Measurements from ENCODE around the gene UBXN10. TPM values are rescaled to one million over a fixed set of nuclear protein-coding genes. Genes with fewer than 3 reads are reported as not detected.

The UBXN10 gene
- total RNA-seq, 1 experiment from 2014 or later = 0.73 TPM

DNA sequence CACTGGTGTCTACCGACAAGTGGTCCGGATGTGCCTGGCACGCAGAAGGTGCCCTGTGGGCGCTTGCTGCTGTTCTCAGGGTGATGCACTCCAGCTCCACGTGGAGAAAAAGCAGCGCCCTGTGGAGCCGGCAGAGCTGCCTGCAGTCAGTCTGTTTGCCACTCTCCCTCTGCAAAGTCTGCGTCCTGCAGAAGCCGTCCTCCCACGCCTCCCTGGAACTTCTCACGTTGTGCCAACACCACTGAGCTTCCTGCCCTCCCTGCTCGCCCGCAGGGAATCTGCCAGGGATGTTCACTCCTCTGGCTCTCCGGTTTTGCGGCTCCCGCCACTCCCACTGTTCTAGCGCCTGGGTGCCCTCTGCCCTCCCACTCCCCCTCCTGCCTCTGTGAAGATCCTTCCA, 19.8 kb upstream of the UBXN10 start:
- DNase-seq = no peak
- H3K4me3 ChIP-seq (ENCODE audit: insufficient read depth, low read depth, low read length) = no peak overlapping the region
- no peaks in the 10 kb centered on the region for H3K36me3 ChIP-seq (replicated peaks; ENCODE audit: control insufficient read depth, insufficient read depth, low read length)
- no peaks in the 10 kb centered on the region for H3K27me3 ChIP-seq (ENCODE audit: control insufficient read depth, insufficient read depth, low read length)

DNA sequence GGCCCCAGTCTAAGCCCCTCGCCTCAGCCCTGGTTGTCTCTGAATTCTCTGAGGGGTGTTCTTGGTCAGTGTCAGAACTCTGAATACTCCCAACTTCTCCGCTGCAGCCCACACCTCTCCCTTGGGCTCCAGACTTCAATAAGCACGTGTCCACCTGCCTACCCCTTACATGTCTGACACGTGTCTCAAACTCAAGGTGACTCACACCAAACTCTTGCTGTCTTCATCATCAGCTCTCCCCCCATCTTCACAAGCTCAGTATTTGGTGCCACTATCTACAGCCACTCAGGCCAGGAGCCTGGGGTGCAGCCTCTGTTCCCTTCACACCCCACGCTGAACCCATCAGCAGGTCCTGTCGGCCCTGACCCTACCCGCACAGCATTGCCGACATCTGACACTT, 18.8 kb upstream of the UBXN10 start:
- DNase-seq = no peak
- Histone ChIP-seq H3K4me3 (ENCODE audit: insufficient read depth, low read depth, low read length) (no peak overlapping the region), H3K36me3 (replicated peaks; ENCODE audit: control insufficient read depth, insufficient read depth, low read length) (no peaks in the 10 kb centered on the region), H3K27me3 (ENCODE audit: control insufficient read depth, insufficient read depth, low read length) (no peaks in the 10 kb centered on the region)

DNA sequence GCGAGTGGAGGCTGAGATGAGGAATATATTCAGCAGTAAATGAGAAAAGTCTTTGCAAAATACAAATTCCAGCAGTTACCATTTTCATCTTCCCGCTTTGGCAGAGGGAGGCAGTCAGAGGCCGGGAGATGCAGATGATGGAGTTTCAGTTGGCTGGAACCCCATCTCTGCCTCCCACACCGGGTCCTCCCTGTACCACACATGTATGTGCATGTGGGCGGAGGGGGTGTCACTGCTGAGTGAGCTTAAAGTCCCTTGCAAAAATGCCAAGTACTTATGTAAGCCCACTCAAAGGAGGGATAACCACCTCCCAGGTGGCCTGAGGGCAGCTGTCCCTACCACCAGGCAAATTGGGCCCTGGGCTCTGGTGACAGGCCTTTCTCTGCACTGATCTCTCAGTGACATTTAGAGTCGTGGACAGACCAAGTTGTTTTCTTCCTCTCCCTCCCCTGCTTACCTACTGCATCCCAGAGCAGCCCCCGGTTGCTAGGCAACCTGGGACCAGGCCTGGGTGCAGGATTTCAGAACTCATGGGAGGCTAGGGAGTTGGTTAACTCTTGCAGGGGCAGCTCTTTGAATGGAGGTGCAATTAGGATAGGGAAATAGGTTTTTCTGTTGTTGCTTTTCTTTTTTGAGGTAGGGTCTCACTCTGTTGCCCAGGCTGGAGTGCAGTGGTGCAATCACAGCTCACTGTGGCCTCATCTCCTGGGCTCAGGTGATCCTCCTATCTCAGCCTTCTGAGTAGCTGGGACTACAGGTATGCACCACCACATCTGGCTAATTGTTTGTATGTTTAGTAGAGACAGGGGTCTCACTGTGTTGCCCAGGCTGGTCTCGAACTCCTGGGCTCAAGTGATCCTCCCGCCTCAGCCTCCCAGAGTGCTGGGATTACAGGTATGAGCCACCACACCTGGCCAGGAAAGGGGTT, 17.1 kb upstream of the UBXN10 start:
- no peak for DNase-seq

DNA sequence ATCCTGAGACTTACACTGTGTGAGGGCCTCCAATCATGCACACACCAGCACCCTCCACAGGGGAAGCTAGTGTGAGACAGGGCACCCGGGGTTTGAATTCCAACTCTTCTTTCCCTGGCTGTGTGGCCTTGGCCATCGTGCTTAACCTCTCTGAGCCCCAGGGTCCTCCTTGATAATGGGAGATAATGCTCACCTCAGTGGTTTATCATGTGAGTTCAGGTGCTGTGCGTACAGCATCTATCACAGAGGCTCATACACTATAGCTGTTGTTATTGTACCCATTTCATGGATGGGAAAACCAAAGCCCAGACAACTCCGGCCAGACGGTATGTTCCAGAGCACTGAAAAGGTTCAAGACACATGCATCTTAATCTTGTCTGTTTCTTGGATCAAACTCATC, 16.0 kb upstream of the UBXN10 start:
- DNase-seq = no peak
- H3K4me3 ChIP-seq (ENCODE audit: insufficient read depth, low read depth, low read length) = no peak overlapping the region
- no peaks in the 10 kb centered on the region for H3K36me3 ChIP-seq (replicated peaks; ENCODE audit: control insufficient read depth, insufficient read depth, low read length)
- no peaks in the 10 kb centered on the region for H3K27me3 ChIP-seq (ENCODE audit: control insufficient read depth, insufficient read depth, low read length)

More for the DNA sequence above, 17.1 kb upstream of the UBXN10 start:
- Histone ChIP-seq H3K4me3 (ENCODE audit: insufficient read depth, low read depth, low read length) (no peak overlapping the region), H3K36me3 (replicated peaks; ENCODE audit: control insufficient read depth, insufficient read depth, low read length) (no peaks in the 10 kb centered on the region), H3K27me3 (ENCODE audit: control insufficient read depth, insufficient read depth, low read length) (no peaks in the 10 kb centered on the region)

DNA sequence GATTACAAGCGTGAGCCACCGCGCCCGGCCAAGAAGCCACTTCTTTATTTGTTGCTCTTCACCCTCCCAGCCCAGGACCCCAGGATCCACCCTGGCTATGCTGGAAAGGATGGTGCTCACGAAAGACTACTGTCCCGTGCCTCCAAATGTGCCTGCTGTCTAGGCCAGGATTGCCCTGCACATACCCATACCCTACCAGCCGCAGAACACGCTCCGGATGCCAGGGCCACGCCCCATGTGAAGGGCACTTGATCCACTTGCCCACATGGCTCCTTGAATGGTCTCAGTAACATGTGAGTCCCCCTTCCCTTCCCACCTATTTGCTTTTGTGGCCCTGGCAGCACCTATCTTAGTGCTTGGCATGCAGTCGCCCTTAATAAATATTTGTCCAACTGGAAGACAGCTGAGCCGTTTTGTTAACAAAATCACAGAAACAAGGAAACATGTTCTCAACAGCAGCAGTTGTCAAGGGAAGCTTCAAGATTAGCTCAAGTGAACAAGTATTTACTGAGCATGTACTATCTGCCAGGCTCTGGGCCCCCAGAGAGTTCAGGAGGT, 13.8 kb upstream of the UBXN10 start:
- Histone ChIP-seq H3K4me3 (ENCODE audit: insufficient read depth, low read depth, low read length) (no peak overlapping the region), H3K36me3 (replicated peaks; ENCODE audit: control insufficient read depth, insufficient read depth, low read length) (no peaks in the 10 kb centered on the region)

DNA sequence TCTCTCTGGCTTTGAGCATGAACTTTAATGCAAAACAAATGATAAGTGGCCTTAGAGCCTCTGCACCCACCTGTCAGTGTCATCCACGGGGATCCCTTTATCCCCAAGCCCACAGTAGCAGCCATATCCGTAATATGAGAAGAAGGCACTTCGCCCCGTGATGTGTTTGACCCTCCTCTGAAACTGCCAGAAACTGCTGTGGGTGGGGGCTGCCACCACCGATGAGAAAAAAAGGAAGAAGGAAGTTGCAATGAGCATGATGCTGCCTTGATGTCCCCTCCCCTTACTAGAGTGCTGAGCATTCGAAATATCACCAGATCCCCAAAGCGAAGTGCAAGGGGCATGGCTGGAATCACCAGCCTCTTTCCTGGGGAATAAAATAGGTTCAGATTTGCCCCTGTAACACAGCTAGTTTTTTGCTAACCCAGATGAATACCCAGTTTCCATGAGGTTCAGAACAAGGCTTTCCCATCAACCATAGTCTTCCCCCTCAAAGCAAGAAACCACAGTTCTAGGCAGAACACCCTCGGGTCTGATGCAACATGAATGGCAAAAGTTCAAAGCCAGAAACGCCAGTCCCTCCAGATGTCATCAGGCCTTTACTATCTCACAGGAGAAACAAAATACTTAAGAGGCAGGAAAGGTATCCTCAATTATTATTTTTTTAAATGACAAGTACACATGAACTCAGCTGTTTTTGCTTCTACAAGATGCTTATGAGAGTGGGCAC, 10.8 kb upstream of the UBXN10 start:
- Histone ChIP-seq H3K4me3 (ENCODE audit: insufficient read depth, low read depth, low read length) (no peak overlapping the region), H3K27me3 (ENCODE audit: control insufficient read depth, insufficient read depth, low read length) (no peaks in the 10 kb centered on the region; the same call in 1 of the 2 replicates), H3K36me3 (replicated peaks; ENCODE audit: control insufficient read depth, insufficient read depth, low read length) (no peaks in the 10 kb centered on the region)
- DNase-seq = no peak

More for the DNA sequence above, 13.8 kb upstream of the UBXN10 start:
- DNase-seq = no peak
- no peaks in the 10 kb centered on the region; the same call in 1 of the 2 replicates for H3K27me3 ChIP-seq (ENCODE audit: control insufficient read depth, insufficient read depth, low read length)

DNA sequence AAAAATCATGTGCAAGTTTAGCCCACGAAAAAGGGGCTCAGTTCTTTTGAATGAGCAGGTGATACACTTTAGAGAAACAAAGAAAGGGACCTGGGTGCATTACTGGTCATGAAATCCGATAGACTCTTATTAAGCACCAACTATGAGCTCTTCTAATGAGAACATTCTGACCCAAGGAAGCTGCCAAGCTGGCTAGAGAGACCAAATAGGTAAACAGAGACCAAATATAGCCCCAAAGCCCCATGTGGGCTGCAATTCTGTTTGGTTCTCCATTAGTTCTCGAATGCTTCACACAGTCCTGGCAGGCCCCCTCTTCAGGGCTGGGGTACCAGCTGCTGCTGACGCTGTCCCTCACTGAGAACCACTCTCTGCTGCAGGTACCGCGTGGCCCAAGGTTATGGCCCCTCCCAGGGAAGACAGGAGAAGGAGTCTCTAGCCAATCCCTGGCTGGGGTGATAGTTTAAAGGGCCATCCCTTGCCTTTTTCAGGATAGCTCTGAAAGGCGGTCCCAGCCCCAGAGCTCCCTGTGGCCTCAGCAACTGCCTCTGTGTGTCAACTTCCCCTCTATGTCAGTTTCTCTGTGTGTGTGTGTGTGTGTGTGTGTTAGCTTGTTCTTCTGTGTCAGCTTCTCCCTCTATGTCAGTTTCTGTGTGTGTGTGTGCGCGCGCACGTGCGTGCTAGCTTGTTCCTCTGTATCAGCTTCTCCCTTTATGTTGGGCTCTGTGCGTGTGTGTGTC, 7.1 kb upstream of the UBXN10 start:
- DNase-seq = no peak
- no peaks in the 10 kb centered on the region for H3K36me3 ChIP-seq (replicated peaks; ENCODE audit: control insufficient read depth, insufficient read depth, low read length)
- H3K4me3 ChIP-seq (ENCODE audit: insufficient read depth, low read depth, low read length) = no peak overlapping the region
- H3K27me3 ChIP-seq (ENCODE audit: control insufficient read depth, insufficient read depth, low read length) = peaks cover 5% of the 10 kb centered on the region

DNA sequence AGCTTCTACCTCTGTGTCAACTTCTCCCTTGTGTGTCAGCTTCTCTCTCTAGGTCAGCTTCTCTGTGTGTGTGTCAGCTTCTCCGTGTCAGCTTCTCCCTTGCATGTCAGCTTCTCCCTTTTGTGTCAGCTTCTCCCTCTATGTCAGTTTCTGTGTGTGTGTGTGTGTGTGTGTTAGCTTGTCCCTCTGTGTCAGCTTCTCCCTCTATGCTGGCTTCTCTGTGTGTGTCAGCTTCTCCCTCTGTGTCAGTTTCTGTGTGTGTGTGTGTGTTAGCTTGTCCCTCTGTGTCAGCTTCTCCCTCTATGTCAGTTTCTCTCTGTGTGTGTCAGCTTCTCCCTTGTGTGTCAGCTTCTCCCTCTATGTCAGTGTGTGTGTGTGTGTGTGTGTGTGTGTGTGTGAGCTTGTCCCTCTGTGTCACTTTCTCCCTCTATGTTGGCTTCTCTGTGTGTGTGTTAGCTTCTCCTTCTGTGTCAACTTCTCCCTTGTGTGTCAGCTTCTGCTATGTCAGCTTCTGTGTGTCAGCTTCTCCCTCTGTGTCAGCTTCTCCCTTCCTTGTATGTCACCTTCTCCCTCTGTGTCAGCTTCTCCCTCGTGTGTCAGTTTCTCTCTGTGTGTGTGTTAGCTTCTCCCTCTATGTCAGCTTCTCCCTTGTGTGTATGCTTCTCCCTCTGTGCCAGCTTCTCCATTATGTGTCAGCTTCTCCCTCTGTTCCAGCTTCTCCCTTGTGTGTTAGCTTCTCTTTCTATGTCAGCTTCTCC, 6.3 kb upstream of the UBXN10 start:
- Histone ChIP-seq H3K36me3 (replicated peaks; ENCODE audit: control insufficient read depth, insufficient read depth, low read length) (no peaks in the 10 kb centered on the region), H3K4me3 (ENCODE audit: insufficient read depth, low read depth, low read length) (no peak overlapping the region), H3K27me3 (ENCODE audit: control insufficient read depth, insufficient read depth, low read length) (peaks cover 5% of the 10 kb centered on the region)
- DNase-seq = no peak

DNA sequence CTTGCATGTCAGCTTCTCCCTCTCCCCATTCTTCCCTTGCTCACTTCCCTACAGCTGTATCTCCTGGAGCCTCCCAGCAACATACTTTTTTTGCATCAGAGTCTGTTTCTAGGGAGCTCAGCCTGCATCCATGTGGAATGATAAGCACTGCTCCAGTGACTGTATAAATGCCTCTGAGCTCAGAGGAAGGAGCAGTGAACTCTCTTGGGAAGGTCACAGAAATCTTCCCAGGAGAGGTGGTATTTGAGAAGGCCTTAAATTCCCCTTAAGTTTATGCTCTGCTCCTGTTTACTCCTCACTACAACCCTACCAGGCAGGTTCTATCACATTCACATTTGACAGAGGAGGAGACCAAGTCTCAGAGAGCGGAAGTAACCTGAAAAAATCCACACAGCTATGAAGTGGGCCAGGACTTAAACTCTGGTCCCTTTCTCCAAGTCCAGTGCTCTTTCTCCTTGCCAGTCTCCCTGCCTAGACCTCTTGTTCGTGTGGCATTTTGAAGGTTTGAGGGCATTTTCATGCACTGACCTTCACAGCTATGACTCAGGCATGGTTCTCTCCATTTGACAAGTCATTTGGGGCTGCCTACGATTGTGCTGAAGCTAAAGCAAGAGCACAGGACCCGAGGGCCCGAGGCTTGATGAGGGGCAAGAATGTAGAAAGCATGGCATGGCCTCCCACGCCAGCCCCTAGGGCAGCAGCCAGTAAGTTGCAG, 5.6 kb upstream of the UBXN10 start:
- Histone ChIP-seq H3K36me3 (replicated peaks; ENCODE audit: control insufficient read depth, insufficient read depth, low read length) (no peaks in the 10 kb centered on the region), H3K4me3 (ENCODE audit: insufficient read depth, low read depth, low read length) (no peak overlapping the region), H3K27me3 (ENCODE audit: control insufficient read depth, insufficient read depth, low read length) (peaks cover 10% of the 10 kb centered on the region)
- no peak for DNase-seq

DNA sequence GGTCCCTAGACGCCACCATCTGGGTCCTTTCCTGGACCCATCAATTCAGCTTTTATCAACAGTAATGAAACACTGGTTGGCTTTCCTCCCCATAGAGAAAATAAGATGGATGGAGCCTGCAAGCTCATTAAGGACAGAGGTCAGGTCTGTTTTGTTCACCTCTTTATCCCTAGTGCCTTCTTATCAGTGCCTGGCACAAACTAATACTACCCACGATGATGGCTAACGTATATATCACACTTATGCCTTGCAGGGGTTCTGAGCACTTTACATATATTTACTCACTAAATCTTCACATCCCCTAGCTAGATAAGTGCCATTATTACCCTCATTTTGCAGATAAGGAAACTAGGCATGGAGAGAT, 5.1 kb upstream of the UBXN10 start:
- no peaks in the 10 kb centered on the region for H3K36me3 ChIP-seq (replicated peaks; ENCODE audit: control insufficient read depth, insufficient read depth, low read length)
- DNase-seq = no peak
- H3K27me3 ChIP-seq (ENCODE audit: control insufficient read depth, insufficient read depth, low read length) = peaks cover 15% of the 10 kb centered on the region
- no peak overlapping the region for H3K4me3 ChIP-seq (ENCODE audit: insufficient read depth, low read depth, low read length)

DNA sequence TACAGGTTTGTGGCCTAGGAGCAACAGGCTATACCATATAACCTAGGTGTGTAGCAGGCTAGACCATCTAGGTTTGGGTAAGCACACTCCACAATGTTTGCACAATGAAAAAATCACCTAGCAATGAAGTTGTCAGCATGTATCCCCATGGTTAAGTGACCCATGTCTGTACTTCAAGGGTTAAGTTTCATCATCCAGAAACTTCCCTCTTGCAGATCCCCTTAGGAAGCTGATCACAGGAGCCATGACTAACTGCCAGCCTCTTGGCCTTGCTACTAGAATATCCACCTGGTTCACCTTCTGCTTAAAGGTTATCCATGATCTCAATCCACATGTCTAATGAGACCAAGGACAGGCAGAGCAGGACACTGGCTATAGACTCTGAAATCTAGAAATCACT, 3.5 kb upstream of the UBXN10 start:
- no peak for DNase-seq
- Histone ChIP-seq H3K4me3 (ENCODE audit: insufficient read depth, low read depth, low read length) (no peak overlapping the region), H3K36me3 (replicated peaks; ENCODE audit: control insufficient read depth, insufficient read depth, low read length) (no peaks in the 10 kb centered on the region), H3K27me3 (ENCODE audit: control insufficient read depth, insufficient read depth, low read length) (peaks cover 24% of the 10 kb centered on the region)

DNA sequence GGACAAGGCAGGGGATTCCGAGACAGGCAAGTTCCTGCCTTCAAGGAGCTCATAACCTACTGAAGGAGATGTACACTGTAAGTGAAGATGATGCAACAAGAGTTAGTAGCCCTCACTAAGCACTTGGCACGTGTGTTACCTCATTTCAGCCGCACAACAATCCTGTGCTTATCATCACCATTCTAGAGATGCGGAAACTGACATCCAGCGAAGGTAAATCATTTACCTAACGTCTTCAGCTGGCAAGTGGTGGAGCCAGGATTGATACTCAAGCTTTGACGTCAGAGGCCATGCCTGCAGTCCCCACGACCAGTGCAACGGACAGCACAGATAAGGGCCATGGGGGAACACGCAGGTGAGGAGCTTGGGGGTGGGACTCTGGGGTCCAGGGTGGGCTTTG, 2.9 kb upstream of the UBXN10 start:
- Histone ChIP-seq H3K27me3 (ENCODE audit: control insufficient read depth, insufficient read depth, low read length) (peaks cover 24% of the 10 kb centered on the region), H3K36me3 (replicated peaks; ENCODE audit: control insufficient read depth, insufficient read depth, low read length) (no peaks in the 10 kb centered on the region), H3K4me3 (ENCODE audit: insufficient read depth, low read depth, low read length) (no peak overlapping the region)
- no peak for DNase-seq

DNA sequence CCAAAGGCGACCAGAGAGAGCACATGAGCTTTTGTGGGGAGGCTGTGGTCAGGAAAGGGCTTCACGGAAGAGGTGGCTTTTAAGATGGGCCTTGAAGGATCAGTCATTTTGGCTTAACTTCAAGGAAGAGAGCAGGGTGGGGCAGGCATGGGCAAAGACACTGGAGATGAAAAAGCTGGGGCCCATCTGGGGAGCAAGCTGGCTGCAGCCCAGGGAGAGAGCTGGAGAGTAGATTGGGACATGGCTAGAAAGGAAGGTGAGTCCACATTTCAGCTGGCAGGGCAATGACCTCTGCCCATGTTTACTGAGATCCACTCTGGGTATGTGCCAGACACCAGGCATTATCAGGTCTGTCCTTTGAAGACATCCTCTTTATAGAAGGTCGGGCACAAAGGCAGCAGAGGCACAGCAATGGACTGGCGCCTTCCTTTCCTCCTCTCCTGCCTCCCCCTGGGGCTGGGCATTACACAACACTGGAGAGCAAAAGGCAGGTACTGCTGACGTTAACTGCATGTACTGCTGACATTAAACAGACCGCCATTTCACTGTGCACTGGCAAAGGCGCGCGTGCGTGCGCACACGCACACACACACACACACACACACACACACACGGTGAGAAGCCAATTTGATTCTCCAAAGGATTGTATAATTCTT, 2.2 kb upstream of the UBXN10 start:
- no peaks in the 10 kb centered on the region for H3K36me3 ChIP-seq (replicated peaks; ENCODE audit: control insufficient read depth, insufficient read depth, low read length)
- peaks cover 24% of the 10 kb centered on the region for H3K27me3 ChIP-seq (ENCODE audit: control insufficient read depth, insufficient read depth, low read length)
- DNase-seq = no peak
- H3K4me3 ChIP-seq (ENCODE audit: insufficient read depth, low read depth, low read length) = no peak overlapping the region
